ENCODE data around the gene BCL7A.

GRCh38 chr12:122086641-122087285 is 65.1 kb downstream of the BCL7A start:
- TF ChIP-seq PHF8 (IDR thresholded peaks at IDR 0.05; ENCODE audit: borderline replicate concordance, low read length) (no peak), FOXP4 (CRISPR knock-in tag; IDR thresholded peaks at IDR 0.05; ENCODE audit: borderline replicate concordance) (no peak), CTCF (IDR thresholded peaks at IDR 0.05 in 2 of 3, conservative IDR thresholded peaks at IDR 0.05 in 1 of 3; ENCODE audit: insufficient read depth in 2 of 3, low read depth in 1 of 3, low read length in 3 of 3) (no peak), ZSCAN32 (CRISPR knock-in tag; IDR thresholded peaks at IDR 0.05) (no peak), RFX5 (IDR thresholded peaks at IDR 0.05; ENCODE audit: low read depth, low read length) (no peak), ZNF551 (CRISPR knock-in tag; IDR thresholded peaks at IDR 0.05) (no peak), SIRT6 (IDR thresholded peaks at IDR 0.05; ENCODE audit: low read depth, low read length) (no peak), RAD21 (CRISPR knock-in tag; conservative IDR thresholded peaks at IDR 0.05 in 1 of 2, IDR thresholded peaks at IDR 0.05 in 1 of 2) (no peak), BCL6 (CRISPR knock-in tag; IDR thresholded peaks at IDR 0.05) (no peak), ZBTB7A (IDR thresholded peaks at IDR 0.05; ENCODE audit: borderline replicate concordance, control insufficient read depth, low read depth, low read length) (no peak), NR1H2 (CRISPR knock-in tag; IDR thresholded peaks at IDR 0.05) (no peak), E2F8 (IDR thresholded peaks at IDR 0.05; ENCODE audit: low read depth, partially characterized antibody) (no peak), XRCC5 (IDR thresholded peaks at IDR 0.05; ENCODE audit: low read depth, low read length) (no peak)
